ENCODE results near the gene HLA-B. TPM values are rescaled to one million over a fixed set of nuclear protein-coding genes. Genes with fewer than 3 reads are reported as not detected.

The HLA-B gene
- total RNA-seq, 1 donor from 2014 or later = 3,667 TPM

GRCh38 chr6:31366693-31367470 is 9.9 kb upstream of the HLA-B start:
- peaks cover 8% of the 10 kb centered on the region for H3K4me1 Mint-ChIP-seq
- CTCF ChIA-PET = interaction anchor here (0.6 to 9.3 kb wide), 26 partner anchors 9 to 264 kb away, joined by 3 to 161 read pairs (median 5); partner anchors contain the start of genes CCHCR1, PSORS1C2 and TCF19
- H3K9me3 Mint-ChIP-seq = no peaks in the 10 kb centered on the region
- no peaks in the 10 kb centered on the region for H3K36me3 Mint-ChIP-seq (ENCODE audit: low read depth)
- H3K27ac Mint-ChIP-seq = peak overlapping the region; percentile 43
- H3K4me3 Mint-ChIP-seq = peak overlapping the region; percentile 84
- peak; percentile 68 for DNase-seq
- intact Hi-C loops (cut with micrococcal nuclease) = loop anchor here (1.0 kb wide), 3 partner anchors 10 to 230 kb away; partner anchors contain the start of gene HLA-B
- peaks cover 6% of the 10 kb centered on the region for H3K27me3 Mint-ChIP-seq
- peak; percentile 61 for TF ChIP-seq CTCF (IDR thresholded peaks at IDR 0.05)
- peak; percentile 98 for ATAC-seq (ENCODE audit: low read depth)
- POLR2A ChIA-PET = interaction anchor here (0.6 to 4.6 kb wide), 14 partner anchors 9 to 1841 kb away, joined by 3 to 55 read pairs (median 6); partner anchors contain the start of genes HLA-B and RING1

- DNase-seq (no peak), ATAC-seq (ENCODE audit: low read depth) (no peak)
- H3K9me3 Mint-ChIP-seq = no peaks in the 10 kb centered on the region
- intact Hi-C loops (cut with micrococcal nuclease) = no loop called here
- TF ChIP-seq CTCF (IDR thresholded peaks at IDR 0.05) = no peak
- POLR2A ChIA-PET = interaction anchor here (0.6 to 4.6 kb wide), 11 partner anchors 8 to 241 kb away, joined by 3 to 55 read pairs (median 7); partner anchors contain the start of gene HLA-B
- H3K36me3 Mint-ChIP-seq (ENCODE audit: low read depth) = no peaks in the 10 kb centered on the region
- no peak overlapping the region for H3K4me3 Mint-ChIP-seq
- H3K27ac Mint-ChIP-seq = no peak overlapping the region
- H3K4me1 Mint-ChIP-seq = peaks cover 8% of the 10 kb centered on the region
- peaks cover 6% of the 10 kb centered on the region for H3K27me3 Mint-ChIP-seq
- CTCF ChIA-PET = interaction anchor here (0.9 to 9.3 kb wide), 14 partner anchors 8 to 239 kb away, joined by 3 to 161 read pairs (median 8); partner anchors contain the start of genes CCHCR1, PSORS1C2 and TCF19
Measured at GRCh38 chr6:31365864-31366263, 8.9 kb upstream of the HLA-B start.

DNA sequence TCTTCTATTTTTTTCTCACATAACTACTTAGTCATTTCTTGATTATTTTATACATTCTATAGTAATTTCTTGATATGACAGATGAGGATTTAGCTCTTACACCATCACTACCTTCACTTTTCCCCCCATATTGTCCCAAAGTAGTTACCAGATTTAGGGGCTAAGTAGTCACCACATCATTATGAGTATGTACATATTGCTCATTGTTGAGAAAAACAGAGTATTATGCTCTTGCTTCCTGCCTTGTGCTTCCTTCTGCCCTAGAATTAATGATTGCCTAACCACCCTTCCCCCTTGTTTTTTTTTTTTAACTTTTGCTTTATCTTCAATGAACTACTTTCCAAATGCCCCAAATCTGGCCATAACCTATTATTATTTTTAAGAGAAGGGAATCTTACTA is 6.8 kb upstream of the HLA-B start:
- peaks cover 15% of the 10 kb centered on the region for H3K4me1 Mint-ChIP-seq
- CTCF ChIA-PET = interaction anchor here (9.3 kb wide), 1 partner anchor 168 kb away, joined by 161 read pairs; no protein-coding TSS in a partner anchor
- no peak overlapping the region for H3K4me3 Mint-ChIP-seq
- POLR2A ChIA-PET = interaction anchor here (0.7 to 4.6 kb wide), 2 partner anchors 10 to 167 kb away, joined by 3 to 36 read pairs; no protein-coding TSS in a partner anchor
- no peak overlapping the region for H3K27ac Mint-ChIP-seq
- intact Hi-C loops (cut with micrococcal nuclease) = no loop called here
- DNase-seq (no peak), ATAC-seq (ENCODE audit: low read depth) (no peak)
- H3K27me3 Mint-ChIP-seq = peaks cover 3% of the 10 kb centered on the region
- no peaks in the 10 kb centered on the region for H3K36me3 Mint-ChIP-seq (ENCODE audit: low read depth)
- no peak for TF ChIP-seq CTCF (IDR thresholded peaks at IDR 0.05)
- no peaks in the 10 kb centered on the region for H3K9me3 Mint-ChIP-seq

- CTCF ChIA-PET = interaction anchor here (1.0 kb wide), 1 partner anchor 169 kb away, joined by 3 read pairs; no protein-coding TSS in a partner anchor
- POLR2A ChIA-PET = interaction anchor here (1.1 to 4.6 kb wide), 2 partner anchors 9 to 165 kb away, joined by 6 to 36 read pairs; no protein-coding TSS in a partner anchor
- no peak overlapping the region for H3K4me3 Mint-ChIP-seq
- no peak overlapping the region for H3K27ac Mint-ChIP-seq
- DNase-seq (no peak), ATAC-seq (ENCODE audit: low read depth) (no peak)
- H3K9me3 Mint-ChIP-seq = no peaks in the 10 kb centered on the region
- no peaks in the 10 kb centered on the region for H3K36me3 Mint-ChIP-seq (ENCODE audit: low read depth)
- H3K27me3 Mint-ChIP-seq = peaks cover 3% of the 10 kb centered on the region
- intact Hi-C loops (cut with micrococcal nuclease) = no loop called here
- peaks cover 26% of the 10 kb centered on the region for H3K4me1 Mint-ChIP-seq
- TF ChIP-seq CTCF (IDR thresholded peaks at IDR 0.05) = no peak
Measured at GRCh38 chr6:31362751-31363150, 5.8 kb upstream of the HLA-B start.

GRCh38 chr6:31359581-31359980 is 2.6 kb upstream of the HLA-B start:
- Mint-ChIP-seq H3K9me3 (no peaks in the 10 kb centered on the region), H3K27ac (no peak overlapping the region), H3K36me3 (ENCODE audit: low read depth) (peaks cover 25% of the 10 kb centered on the region), H3K4me3 (no peak overlapping the region), H3K4me1 (peaks cover 29% of the 10 kb centered on the region), H3K27me3 (no peaks in the 10 kb centered on the region)
- TF ChIP-seq CTCF (IDR thresholded peaks at IDR 0.05) = no peak
- DNase-seq = no peak
- ChIA-PET CTCF (no interaction called here), POLR2A (interaction anchor here (0.6 to 0.7 kb wide), 4 partner anchors 11 to 962 kb away, joined by 3 to 5 read pairs (median 3); partner anchors contain the start of gene MUCL3)
- no peak for ATAC-seq (ENCODE audit: low read depth)
- intact Hi-C loops (cut with micrococcal nuclease) = loop anchor here (5.0 kb wide), 1 partner anchor 742 kb away; the partner anchor contains the start of genes MRPS18B and PPP1R10
